ENCODE measurements around the gene FBLN1. TPM values are rescaled to one million over a fixed set of nuclear protein-coding genes. Genes with fewer than 3 reads are reported as not detected.

FBLN1 gene
- total and polyA plus RNA-seq, 2 of the 13 experiments (the other 11 are each of a cell fraction or from before 2014, with no cell fraction given): 37.3 to 103 TPM

DNA sequence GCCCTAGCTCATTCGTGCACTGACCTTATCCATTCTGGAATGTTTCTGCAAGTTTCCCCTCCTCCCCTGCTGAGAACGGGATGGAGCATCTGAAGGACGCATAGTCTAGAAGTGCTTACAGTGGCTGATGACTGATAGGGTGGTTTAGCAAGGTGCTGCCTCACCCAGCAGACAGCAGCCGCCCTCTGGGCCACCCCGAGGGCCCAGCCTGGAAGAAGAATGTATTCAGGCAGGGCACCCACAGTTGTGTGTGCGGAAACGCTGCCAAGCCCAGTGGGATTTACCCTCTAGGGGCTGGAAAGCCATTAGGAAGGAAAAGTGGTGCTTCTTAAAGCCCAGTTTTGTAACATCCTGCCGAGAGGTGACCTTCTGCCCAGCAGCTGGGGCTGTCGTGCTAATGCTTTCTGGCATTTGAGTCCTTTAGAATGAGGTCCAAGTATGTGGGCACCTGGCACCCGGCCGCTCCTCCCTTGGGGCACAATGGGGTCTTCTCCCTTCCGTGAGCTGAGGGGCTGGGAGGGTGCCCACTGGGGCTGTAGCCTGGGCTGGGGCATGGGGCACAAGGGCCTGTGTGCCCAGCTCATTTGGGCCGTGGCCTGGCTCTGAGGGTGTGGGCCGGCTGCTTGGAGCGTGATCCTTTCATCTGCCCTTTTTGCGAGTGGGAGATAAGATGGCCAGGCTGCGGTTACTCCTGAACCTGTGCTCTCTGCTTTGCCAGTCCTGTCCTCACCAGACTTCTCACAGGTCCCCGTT lies 14.4 kb downstream of the FBLN1 start:
- FAIRE-seq (no peak), ATAC-seq (no peak), DNase-seq (ENCODE audit: low spot score) (no peak)
- Histone ChIP-seq H3K79me2 (ENCODE audit: insufficient read depth, low read length) (peaks cover 8% of the 10 kb centered on the region), H3K36me3 (replicated peaks in 1 of 2; ENCODE audit: control insufficient read depth in 1 of 2, insufficient read depth in 2 of 2, low read length in 2 of 2) (peaks cover 15 to 28% of the 10 kb centered on the region in 2 experiments; a peak in 4 of 5 replicates), H3K4me1 (ENCODE audit: insufficient read depth, low read length) (no peaks in the 10 kb centered on the region), H3K27me3 (ENCODE audit: control insufficient read depth in 1 of 2, insufficient read depth in 2 of 2, low read length in 2 of 2) (no peaks in the 10 kb centered on the region), H3K4me3 (replicated peaks in 1 of 3; ENCODE audit: insufficient read depth in 1 of 3, low read depth in 2 of 3, low read length in 3 of 3) (no peak overlapping the region), H3K27ac (ENCODE audit: extremely low read length, insufficient read depth, low read length) (no peak overlapping the region), H3K9me3 (ENCODE audit: low read length) (no peaks in the 10 kb centered on the region), H3K4me2 (ENCODE audit: low read depth, low read length) (no peak overlapping the region), H4K20me1 (ENCODE audit: insufficient read depth, low read length) (no peaks in the 10 kb centered on the region), H3K9ac (ENCODE audit: insufficient read depth, low read depth, low read length) (no peak overlapping the region), H2AFZ (ENCODE audit: low read length) (no peak overlapping the region)
- intact Hi-C loops (cut with micrococcal nuclease; ENCODE audit: unreplicated experiment): no loop called here
- POLR2A ChIA-PET: no interaction called here
- WGBS (ENCODE audit: low lambda C conversion rate): 93% methylated on average over 11 of the region's 18 CpGs
- CTCF ChIA-PET (ENCODE audit: low intra/inter-chr PET ratio, low total read pairs): no interaction called here
- TF ChIP-seq KAT7 (CRISPR knock-in tag; IDR thresholded peaks at IDR 0.05; ENCODE audit: borderline replicate concordance) (no peak), ZHX2 (IDR thresholded peaks at IDR 0.05; ENCODE audit: low read depth) (no peak), ZHX2 (CRISPR knock-in tag; IDR thresholded peaks at IDR 0.05; ENCODE audit: borderline replicate concordance) (no peak)
- no TSS peak for BruUV-seq (replicated peaks)
- in situ Hi-C loops (cut with HindIII; ENCODE audit: extremely low pct_ligation_motif_present, low pct_unique_long_range_greater_than_20kb): no loop called here

Measured in HepG2 (cell line).